ENCODE results near the gene NOXO1. TPM values are rescaled to one million over a fixed set of nuclear protein-coding genes. Genes with fewer than 3 reads are reported as not detected.

NOXO1 gene
- polyA plus RNA-seq, 1 donor from 2014 or later, result 8.5 TPM

GRCh38 chr16:1959269-1960039 lies 21.8 kb downstream of the NOXO1 start, which contains the start of gene NDUFB10:
Gene NDUFB10 (plus strand): TSS chr16:1959538. CDS start chr16:1959625, 87 bp downstream.
- Histone ChIP-seq H3K4me3 (ENCODE audit: low read length) (peak within 1 kb of the TSS; percentile 97), H3K4me2 (ENCODE audit: low read length) (peak within 1 kb of the TSS; percentile 65), H3K79me2 (replicated peaks; ENCODE audit: insufficient read depth, low read length) (peaks cover 13% of the 10 kb centered on the region), H3K36me3 (ENCODE audit: insufficient read depth, low read length) (no peaks in the 10 kb centered on the region), H3K9me2 (ENCODE audit: insufficient read depth, low read length) (no peaks in the 10 kb centered on the region), H3K27me3 (ENCODE audit: insufficient read depth, low read depth, low read length) (no peaks in the 10 kb centered on the region), H3K27ac (ENCODE audit: low read length) (peak within 1 kb of the TSS; percentile 67), H3K9ac (ENCODE audit: low read length) (peak within 1 kb of the TSS; percentile 96), H3K9me3 (ENCODE audit: low read length) (no peaks in the 10 kb centered on the region), H4K20me1 (ENCODE audit: insufficient read depth) (no peaks in the 10 kb centered on the region), H3F3A (ENCODE audit: insufficient read depth, low read length, poor library complexity, severe bottlenecking) (no peaks in the 10 kb centered on the region), H2AFZ (ENCODE audit: low read depth, low read length) (peak within 1 kb of the TSS; percentile 80)
- TF ChIP-seq RAD21 (conservative IDR thresholded peaks at IDR 0.05) (peak; percentile 49), REST (IDR thresholded peaks at IDR 0.05; ENCODE audit: borderline replicate concordance) (peak; percentile 57), POLR2AphosphoS5 (IDR thresholded peaks at IDR 0.05) (peak; percentile 87), EZH2 (IDR thresholded peaks at IDR 0.05; ENCODE audit: borderline replicate concordance, insufficient read depth, low read length, poor library complexity, severe bottlenecking) (no peak), TAF1 (IDR thresholded peaks at IDR 0.05; ENCODE audit: low read depth) (no peak), SMC3 (conservative IDR thresholded peaks at IDR 0.05; ENCODE audit: poor library complexity) (peak; percentile 72), CTCF (IDR thresholded peaks at IDR 0.05; ENCODE audit: poor library complexity, severe bottlenecking) (peak; percentile 86), MXI1 (conservative IDR thresholded peaks at IDR 0.05; ENCODE audit: poor library complexity, severe bottlenecking) (peak; percentile 73), EP300 (conservative IDR thresholded peaks at IDR 0.05; ENCODE audit: poor library complexity, severe bottlenecking) (peak; percentile 27)

GRCh38 chr16:1958715-1959268 lies 22.5 kb downstream of the NOXO1 start:
- H3K27ac ChIP-seq (ENCODE audit: low read length), result no peak overlapping the region
- H3K79me2 ChIP-seq (replicated peaks; ENCODE audit: insufficient read depth, low read length), result peaks cover 12% of the 10 kb centered on the region
- H3K9ac ChIP-seq (ENCODE audit: low read length), result peak overlapping the region; percentile 96

More at GRCh38 chr16:1958715-1959268, 22.5 kb downstream of the NOXO1 start:
- TF ChIP-seq SMC3 (conservative IDR thresholded peaks at IDR 0.05; ENCODE audit: poor library complexity) (no peak), TAF1 (IDR thresholded peaks at IDR 0.05; ENCODE audit: low read depth) (no peak), EZH2 (IDR thresholded peaks at IDR 0.05; ENCODE audit: borderline replicate concordance, insufficient read depth, low read length, poor library complexity, severe bottlenecking) (no peak), MXI1 (conservative IDR thresholded peaks at IDR 0.05; ENCODE audit: poor library complexity, severe bottlenecking) (no peak), REST (IDR thresholded peaks at IDR 0.05; ENCODE audit: borderline replicate concordance) (no peak), POLR2AphosphoS5 (IDR thresholded peaks at IDR 0.05) (no peak), CTCF (IDR thresholded peaks at IDR 0.05; ENCODE audit: poor library complexity, severe bottlenecking) (no peak), EP300 (conservative IDR thresholded peaks at IDR 0.05; ENCODE audit: poor library complexity, severe bottlenecking) (no peak), RAD21 (conservative IDR thresholded peaks at IDR 0.05) (no peak)
- Histone ChIP-seq H3K36me3 (ENCODE audit: insufficient read depth, low read length) (no peaks in the 10 kb centered on the region), H3K4me3 (ENCODE audit: low read length) (peak overlapping the region; percentile 97), H3K9me3 (ENCODE audit: low read length) (no peaks in the 10 kb centered on the region), H3K9me2 (ENCODE audit: insufficient read depth, low read length) (no peaks in the 10 kb centered on the region), H4K20me1 (ENCODE audit: insufficient read depth) (no peaks in the 10 kb centered on the region), H3K27me3 (ENCODE audit: insufficient read depth, low read depth, low read length) (no peaks in the 10 kb centered on the region), H3K4me2 (ENCODE audit: low read length) (no peak overlapping the region), H2AFZ (ENCODE audit: low read depth, low read length) (peak overlapping the region; percentile 47), H3F3A (ENCODE audit: insufficient read depth, low read length, poor library complexity, severe bottlenecking) (no peaks in the 10 kb centered on the region)

All from neural cell (in vitro differentiated cells).